ENCODE data around the gene RPTOR.
"Not testable (repeated sequence)": the region's sequence is repeated elsewhere in the genome, so short reads cannot be mapped to it uniquely, and the experiment has no call there.

The RPTOR gene

DNA sequence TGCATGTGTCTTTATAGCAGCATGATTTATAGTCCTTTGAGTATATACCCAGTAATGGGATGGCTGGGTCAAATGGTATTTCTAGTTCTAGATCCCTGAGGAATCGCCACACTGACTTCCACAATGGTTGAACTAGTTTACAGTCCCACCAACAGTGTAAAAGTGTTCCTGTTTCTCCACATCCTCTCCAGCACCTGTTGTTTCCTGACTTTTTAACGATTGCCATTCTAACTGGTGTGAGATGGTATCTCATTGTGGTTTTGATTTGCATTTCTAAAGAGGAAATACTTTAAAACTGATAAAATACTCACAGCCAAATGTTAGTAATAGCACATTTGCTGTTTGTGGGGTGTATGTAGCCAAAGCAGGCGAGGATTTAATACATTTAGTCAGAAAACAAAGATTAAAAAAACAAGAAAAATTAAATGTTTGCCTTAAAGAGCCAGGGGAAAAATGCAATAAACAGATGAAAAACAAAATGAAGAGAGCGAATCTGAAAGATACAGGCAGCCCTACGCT, 220.0 kb downstream of the RPTOR start:
- not testable (repeated sequence) for H3K4me1 ChIP-seq (ENCODE audit: control insufficient read depth in 5 of 5, insufficient read depth in 5 of 5, low read length in 5 of 5); H3K9ac ChIP-seq (ENCODE audit: low read length in 5 of 5); H3K9me3 ChIP-seq (ENCODE audit: control insufficient read depth in 5 of 5, low read length in 5 of 5); H3K27me3 ChIP-seq (ENCODE audit: control insufficient read depth in 5 of 5, insufficient read depth in 4 of 5, low read length in 5 of 5); H3K36me3 ChIP-seq (ENCODE audit: control insufficient read depth in 5 of 5, insufficient read depth in 5 of 5, low read length in 5 of 5); H3K27ac ChIP-seq (ENCODE audit: low read depth, low read length); H3K4me3 ChIP-seq (ENCODE audit: low read depth in 1 of 5, low read length in 5 of 5)

- H3K9me3 ChIP-seq (ENCODE audit: control insufficient read depth in 5 of 5, low read length in 5 of 5) = no peaks in the 10 kb centered on the region
- no peak overlapping the region for H3K27ac ChIP-seq (ENCODE audit: low read depth, low read length)
- no peaks in the 10 kb centered on the region for H3K27me3 ChIP-seq (ENCODE audit: control insufficient read depth in 5 of 5, insufficient read depth in 4 of 5, low read length in 5 of 5)
- peak overlapping the region in 1 of 5 donors; percentile 4 for H3K9ac ChIP-seq (ENCODE audit: low read length in 5 of 5)
- peaks cover 0 to 8% (median 0%) of the 10 kb centered on the region in 5 donors for H3K4me1 ChIP-seq (ENCODE audit: control insufficient read depth in 5 of 5, insufficient read depth in 5 of 5, low read length in 5 of 5)
- peaks cover 0 to 5% (median 2%) of the 10 kb centered on the region in 5 donors for H3K36me3 ChIP-seq (ENCODE audit: control insufficient read depth in 5 of 5, insufficient read depth in 5 of 5, low read length in 5 of 5)
- H3K4me3 ChIP-seq (ENCODE audit: low read depth in 1 of 5, low read length in 5 of 5) = no peak overlapping the region
These were observed 220.8 kb downstream of the RPTOR start for GRCh38 chr17:80765241-80765961.

DNA sequence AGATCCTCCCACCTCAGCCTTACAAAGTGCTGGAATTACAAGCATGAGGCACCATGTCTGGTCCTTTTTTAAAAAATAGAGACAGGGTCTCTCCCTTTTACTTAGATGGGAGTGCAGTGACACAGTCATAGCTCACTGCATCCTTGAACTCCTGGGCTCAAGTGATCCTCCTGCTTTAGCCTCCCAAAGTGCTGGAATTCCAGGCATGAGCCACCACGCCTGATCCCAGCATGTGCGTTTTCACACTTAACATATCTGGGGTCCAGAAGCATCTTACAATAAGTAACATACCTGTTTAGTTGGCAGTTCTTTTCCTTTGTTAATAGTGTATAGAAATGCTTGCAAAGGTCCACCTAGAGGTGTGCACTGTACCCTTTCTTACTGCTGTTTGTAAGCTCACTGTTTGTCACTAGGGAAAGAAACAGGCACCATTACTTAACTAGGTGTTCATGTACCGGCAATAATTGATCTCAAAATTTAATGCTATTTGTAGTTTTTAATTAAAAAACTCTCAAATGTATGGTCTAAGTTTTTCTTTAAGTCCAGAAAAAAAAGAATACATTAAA, 221.7 kb downstream of the RPTOR start:
- no peak overlapping the region for H3K9ac ChIP-seq (ENCODE audit: low read length in 5 of 5)
- peaks cover 0 to 8% (median 0%) of the 10 kb centered on the region in 5 donors for H3K4me1 ChIP-seq (ENCODE audit: control insufficient read depth in 5 of 5, insufficient read depth in 5 of 5, low read length in 5 of 5)
- H3K9me3 ChIP-seq (ENCODE audit: control insufficient read depth in 5 of 5, low read length in 5 of 5) = no peaks in the 10 kb centered on the region
- H3K27ac ChIP-seq (ENCODE audit: low read depth, low read length) = no peak overlapping the region
- no peaks in the 10 kb centered on the region for H3K27me3 ChIP-seq (ENCODE audit: control insufficient read depth in 5 of 5, insufficient read depth in 4 of 5, low read length in 5 of 5)
- peaks cover 0 to 11% (median 9%) of the 10 kb centered on the region in 5 donors for H3K36me3 ChIP-seq (ENCODE audit: control insufficient read depth in 5 of 5, insufficient read depth in 5 of 5, low read length in 5 of 5)
- H3K4me3 ChIP-seq (ENCODE audit: low read depth in 1 of 5, low read length in 5 of 5) = no peak overlapping the region

DNA sequence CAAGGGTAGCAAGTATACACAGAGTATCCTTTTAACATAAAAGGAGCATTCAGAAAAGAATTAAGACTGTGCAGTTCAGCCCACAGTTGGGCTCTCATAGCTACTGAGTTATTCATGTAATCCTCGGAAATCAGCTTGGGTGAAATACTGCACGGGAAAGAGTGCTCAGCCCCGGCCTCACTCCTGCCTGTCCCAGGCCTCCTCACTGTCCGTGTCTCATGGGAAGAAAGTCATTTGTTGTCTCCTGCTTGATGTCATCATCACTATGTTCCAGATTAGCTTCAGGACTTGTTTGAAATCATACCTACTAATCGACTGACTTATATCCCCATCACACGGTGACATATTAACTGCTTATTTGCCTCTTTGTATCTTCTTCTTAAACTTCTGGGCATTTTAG, 223.8 kb downstream of the RPTOR start:
- Histone ChIP-seq H3K9ac (ENCODE audit: low read length in 5 of 5) (no peak overlapping the region), H3K27me3 (ENCODE audit: control insufficient read depth in 5 of 5, insufficient read depth in 4 of 5, low read length in 5 of 5) (no peaks in the 10 kb centered on the region), H3K27ac (ENCODE audit: low read depth, low read length) (no peak overlapping the region), H3K36me3 (ENCODE audit: control insufficient read depth in 5 of 5, insufficient read depth in 5 of 5, low read length in 5 of 5) (peaks cover 0 to 11% (median 9%) of the 10 kb centered on the region in 5 donors), H3K4me1 (ENCODE audit: control insufficient read depth in 5 of 5, insufficient read depth in 5 of 5, low read length in 5 of 5) (peaks cover under 1 to 14% (median 5%) of the 10 kb centered on the region in 5 donors), H3K4me3 (ENCODE audit: low read depth in 1 of 5, low read length in 5 of 5) (no peak overlapping the region), H3K9me3 (ENCODE audit: control insufficient read depth in 5 of 5, low read length in 5 of 5) (no peaks in the 10 kb centered on the region)

DNA sequence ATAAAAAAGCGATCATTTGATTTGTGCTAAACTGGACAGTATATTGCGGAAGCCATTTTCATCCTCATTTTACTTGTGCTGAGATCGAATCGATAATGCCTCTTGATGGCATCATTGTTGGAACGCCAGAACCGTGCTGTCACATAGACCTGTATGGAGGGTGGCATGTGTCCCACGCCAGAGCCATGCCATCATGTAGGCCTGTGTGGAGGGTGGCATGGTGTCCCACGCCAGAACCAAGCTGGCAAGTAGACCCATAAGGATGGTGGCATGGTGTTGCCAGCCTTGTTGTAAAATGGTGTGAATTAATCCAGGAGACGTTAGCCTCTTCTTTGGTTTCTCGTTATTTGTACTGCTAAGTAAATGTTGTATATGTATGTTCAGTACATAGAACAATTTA, 224.3 kb downstream of the RPTOR start:
- Histone ChIP-seq H3K9me3 (ENCODE audit: control insufficient read depth in 5 of 5, low read length in 5 of 5) (no peaks in the 10 kb centered on the region), H3K27ac (ENCODE audit: low read depth, low read length) (no peak overlapping the region), H3K4me1 (ENCODE audit: control insufficient read depth in 5 of 5, insufficient read depth in 5 of 5, low read length in 5 of 5) (peaks cover 1 to 18% (median 11%) of the 10 kb centered on the region in 5 donors), H3K36me3 (ENCODE audit: control insufficient read depth in 5 of 5, insufficient read depth in 5 of 5, low read length in 5 of 5) (peaks cover 0 to 11% (median 9%) of the 10 kb centered on the region in 5 donors), H3K4me3 (ENCODE audit: low read depth in 1 of 5, low read length in 5 of 5) (no peak overlapping the region), H3K27me3 (ENCODE audit: control insufficient read depth in 5 of 5, insufficient read depth in 4 of 5, low read length in 5 of 5) (no peaks in the 10 kb centered on the region), H3K9ac (ENCODE audit: low read length in 5 of 5) (no peak overlapping the region)

GRCh38 chr17:80769516-80769915, 224.9 kb downstream of the RPTOR start:
- Histone ChIP-seq H3K27ac (ENCODE audit: low read depth, low read length) (no peak overlapping the region), H3K4me3 (ENCODE audit: low read depth in 1 of 5, low read length in 5 of 5) (no peak overlapping the region), H3K36me3 (ENCODE audit: control insufficient read depth in 5 of 5, insufficient read depth in 5 of 5, low read length in 5 of 5) (peaks cover 0 to 14% (median 11%) of the 10 kb centered on the region in 5 donors)

DNA sequence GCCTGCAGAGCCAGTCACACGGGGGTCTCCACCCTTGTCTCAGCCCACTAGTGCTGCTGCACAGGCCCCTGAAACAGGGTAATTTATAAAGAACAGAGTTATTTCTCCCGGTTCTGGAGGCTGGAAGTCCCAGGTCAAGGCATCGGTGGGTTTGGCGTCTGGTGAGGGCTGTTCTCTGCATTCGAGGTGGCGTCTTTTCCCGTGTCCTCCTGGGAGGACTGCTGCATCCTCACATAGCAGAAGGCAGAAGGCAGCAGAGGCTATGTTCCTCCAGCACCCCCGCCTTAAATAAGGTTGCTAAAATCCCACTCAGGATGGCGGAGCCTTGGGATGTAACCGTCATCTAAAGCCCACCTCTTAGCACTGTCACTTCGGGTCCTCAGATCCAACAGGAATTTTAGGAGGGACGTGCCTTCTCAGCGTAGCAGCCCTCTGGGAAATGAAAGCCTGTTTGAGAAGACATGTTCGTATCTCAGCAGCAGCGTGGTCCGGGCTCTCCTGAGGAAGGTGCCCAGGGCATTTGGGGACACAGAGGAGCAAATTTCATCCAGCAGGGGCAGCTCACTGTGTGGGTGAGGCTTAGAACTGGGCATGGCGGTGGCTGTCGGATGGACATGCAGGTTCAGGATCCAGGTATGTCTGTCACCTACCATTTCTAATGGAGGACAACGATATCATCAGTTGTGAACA, 225.4 kb downstream of the RPTOR start:
- Histone ChIP-seq H3K4me1 (ENCODE audit: control insufficient read depth in 5 of 5, insufficient read depth in 5 of 5, low read length in 5 of 5) (peaks cover 1 to 19% (median 14%) of the 10 kb centered on the region in 5 donors), H3K27me3 (ENCODE audit: control insufficient read depth in 5 of 5, insufficient read depth in 4 of 5, low read length in 5 of 5) (no peaks in the 10 kb centered on the region), H3K4me3 (ENCODE audit: low read depth in 1 of 5, low read length in 5 of 5) (no peak overlapping the region), H3K27ac (ENCODE audit: low read depth, low read length) (no peak overlapping the region), H3K9ac (ENCODE audit: low read length in 5 of 5) (no peak overlapping the region), H3K36me3 (ENCODE audit: control insufficient read depth in 5 of 5, insufficient read depth in 5 of 5, low read length in 5 of 5) (peaks cover 0 to 16% (median 11%) of the 10 kb centered on the region in 5 donors), H3K9me3 (ENCODE audit: control insufficient read depth in 5 of 5, low read length in 5 of 5) (no peaks in the 10 kb centered on the region)

More at GRCh38 chr17:80769516-80769915, 224.9 kb downstream of the RPTOR start:
- H3K4me1 ChIP-seq (ENCODE audit: control insufficient read depth in 5 of 5, insufficient read depth in 5 of 5, low read length in 5 of 5) = peaks cover 1 to 18% (median 14%) of the 10 kb centered on the region in 5 donors
- no peaks in the 10 kb centered on the region for H3K27me3 ChIP-seq (ENCODE audit: control insufficient read depth in 5 of 5, insufficient read depth in 4 of 5, low read length in 5 of 5)
- no peak overlapping the region for H3K9ac ChIP-seq (ENCODE audit: low read length in 5 of 5)
- H3K9me3 ChIP-seq (ENCODE audit: control insufficient read depth in 5 of 5, low read length in 5 of 5) = no peaks in the 10 kb centered on the region

- Histone ChIP-seq H3K27ac (ENCODE audit: low read depth, low read length) (no peak overlapping the region), H3K27me3 (ENCODE audit: control insufficient read depth in 5 of 5, insufficient read depth in 4 of 5, low read length in 5 of 5) (no peaks in the 10 kb centered on the region), H3K9ac (ENCODE audit: low read length in 5 of 5) (no peak overlapping the region), H3K36me3 (ENCODE audit: control insufficient read depth in 5 of 5, insufficient read depth in 5 of 5, low read length in 5 of 5) (peaks cover 0 to 15% (median 11%) of the 10 kb centered on the region in 5 donors), H3K9me3 (ENCODE audit: control insufficient read depth in 5 of 5, low read length in 5 of 5) (no peaks in the 10 kb centered on the region), H3K4me3 (ENCODE audit: low read depth in 1 of 5, low read length in 5 of 5) (no peak overlapping the region), H3K4me1 (ENCODE audit: control insufficient read depth in 5 of 5, insufficient read depth in 5 of 5, low read length in 5 of 5) (peaks cover 1 to 14% (median 13%) of the 10 kb centered on the region in 5 donors)
These were observed 226.4 kb downstream of the RPTOR start for GRCh38 chr17:80770881-80771611.

DNA sequence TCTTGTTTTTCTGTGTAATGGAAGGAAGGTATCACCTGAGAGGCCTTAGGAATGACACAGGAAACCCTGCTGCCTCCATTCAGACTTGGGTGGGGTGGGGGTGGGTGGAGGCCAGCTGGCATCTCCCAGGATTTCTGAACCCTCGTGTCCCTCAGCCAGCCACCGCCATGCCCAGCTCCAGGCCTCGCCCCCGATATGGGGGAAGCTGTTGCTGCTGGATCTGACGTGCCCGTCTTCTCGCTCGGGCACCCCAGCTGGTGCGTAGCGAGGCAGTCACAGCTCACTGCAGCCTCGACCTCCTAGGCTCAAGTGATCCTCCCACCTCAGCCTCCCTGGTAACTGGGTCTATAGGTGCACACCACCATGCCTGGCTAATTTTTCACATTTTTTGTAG, 227.0 kb downstream of the RPTOR start:
- Histone ChIP-seq H3K4me3 (ENCODE audit: low read depth in 1 of 5, low read length in 5 of 5) (no peak overlapping the region), H3K36me3 (ENCODE audit: control insufficient read depth in 5 of 5, insufficient read depth in 5 of 5, low read length in 5 of 5) (peaks cover 0 to 15% (median 11%) of the 10 kb centered on the region in 5 donors), H3K27me3 (ENCODE audit: control insufficient read depth in 5 of 5, insufficient read depth in 4 of 5, low read length in 5 of 5) (no peaks in the 10 kb centered on the region), H3K27ac (ENCODE audit: low read depth, low read length) (no peak overlapping the region), H3K4me1 (ENCODE audit: control insufficient read depth in 5 of 5, insufficient read depth in 5 of 5, low read length in 5 of 5) (peaks cover 1 to 14% (median 13%) of the 10 kb centered on the region in 5 donors), H3K9me3 (ENCODE audit: control insufficient read depth in 5 of 5, low read length in 5 of 5) (no peaks in the 10 kb centered on the region), H3K9ac (ENCODE audit: low read length in 5 of 5) (no peak overlapping the region)

Data from subcutaneous abdominal adipose tissue (tissue), 5 donors.